PC-3 (cell line): ENCODE data around the gene PHLDB1. TPM values are rescaled to one million over a fixed set of nuclear protein-coding genes. Genes with fewer than 3 reads are reported as not detected.
A peak's percentile ranks its signal among the peaks of the same experiment; 100 is the strongest.

Experiments
- ATAC-seq: fragments of 200-7000 bp; cut with Tn5 transposase; 2 replicates; pipeline ENCODE4 v1.9.1; 2020; ENCODE audit warnings: mild to moderate bottlenecking, moderate library complexity
- BruUV-seq: library from RNA; stranded (reverse); fragments of 400-500 nt; replicated peaks from 2 replicates; lab custom pipeline; 2021; lab: Mats Ljungman, UMichigan
- CTCF ChIA-PET: fragments of 300-600 bp; sonication (Branson Sonifier 250); formaldehyde crosslinking; loops from one replicate; lab custom pipeline; 2022; ENCODE audit warnings: antibody characterized with exemption; lab: Charles Lee
- POLR2A ChIA-PET: fragments of 300-600 bp; sonication (Branson Sonifier 250); formaldehyde crosslinking; loops from one replicate; lab custom pipeline; 2022; ENCODE audit warnings: antibody characterized with exemption; ENCODE audit not compliant: unreplicated experiment; lab: Charles Lee
- DNase-seq: peaks from one replicate; pipeline ENCODE4 v3.0.0-alpha.2; 2015
- H2AFZ ChIP-seq: fragments of 300-600 bp; sonication (generic); 2 replicates; pipeline ENCODE4 v1.6.0; 2016; ENCODE audit warnings: antibody characterized with exemption, low read length
- H3F3A ChIP-seq: fragments of 300-600 bp; sonication (generic); one replicate; pipeline ENCODE4 v1.6.0; 2017; ENCODE audit warnings: antibody characterized with exemption, low read length, control low read depth, mild to moderate bottlenecking; ENCODE audit not compliant: unreplicated experiment
- H3K27ac ChIP-seq: fragments of 300-600 bp; sonication (generic); 2 replicates; pipeline ENCODE4 v1.5.1; 2016; ENCODE audit warnings: mild to moderate bottlenecking, low read length
- H3K27me3 ChIP-seq: fragments of 300-600 bp; sonication (generic); 2 replicates; pipeline ENCODE4 v1.6.1; 2016; ENCODE audit warnings: low read length, mixed read lengths
- H3K36me3 ChIP-seq: fragments of 300-600 bp; sonication (generic); 2 replicates; pipeline ENCODE4 v1.6.1; 2016; ENCODE audit warnings: low read depth, mixed run types, low read length, mixed read lengths
- H3K4me1 ChIP-seq: fragments of 300-600 bp; sonication (generic); 2 replicates; pipeline ENCODE4 v1.5.1; 2016; ENCODE audit warnings: low read length; ENCODE audit not compliant: insufficient read depth
- H3K4me2 ChIP-seq: fragments of 300-600 bp; sonication (generic); 2 replicates; pipeline ENCODE4 v1.6.0; 2016; ENCODE audit warnings: low read length
- H3K4me3 ChIP-seq: fragments of 300-600 bp; sonication (generic); 2 replicates; pipeline ENCODE4 v1.5.1; 2016; ENCODE audit warnings: mild to moderate bottlenecking, low read length, mixed read lengths
- H3K79me2 ChIP-seq: fragments of 300-600 bp; sonication (generic); 2 replicates; pipeline ENCODE4 v1.6.1; 2017; ENCODE audit warnings: low read length, mixed read lengths
- H3K9ac ChIP-seq: fragments of 300-600 bp; sonication (generic); 2 replicates; pipeline ENCODE4 v1.6.0; 2016; ENCODE audit warnings: mild to moderate bottlenecking, low read length
- H3K9me2 ChIP-seq: fragments of 300-600 bp; sonication (generic); replicated peaks from 2 replicates; pipeline ENCODE4 v1.6.1; 2016; ENCODE audit warnings: mixed run types, low read length, mixed read lengths
- H3K9me3 ChIP-seq: fragments of 300-600 bp; sonication (generic); 2 replicates; pipeline ENCODE4 v1.6.1; 2016; ENCODE audit warnings: low read length, mixed read lengths
- H4K20me1 ChIP-seq: fragments of 300-600 bp; sonication (generic); 2 replicates; pipeline ENCODE4 v1.6.1; 2016; ENCODE audit warnings: low read length, mixed read lengths
- EZH2 ChIP-seq: fragments of 300-600 bp; sonication (generic); IDR thresholded peaks from one replicate; pipeline ENCODE4 v1.6.1; 2017; ENCODE audit warnings: antibody characterized with exemption, mild to moderate bottlenecking, low read length; ENCODE audit not compliant: unreplicated experiment
- EZH2phosphoT487 ChIP-seq: fragments of 300-600 bp; sonication (generic); IDR thresholded peaks from 2 replicates; pipeline ENCODE4 v1.6.1; 2018; ENCODE audit warnings: mild to moderate bottlenecking, antibody characterized with exemption, low read length, borderline replicate concordance
- intact Hi-C: fragments of 100-400 bp; cut with micrococcal nuclease; formaldehyde crosslinking; loops from 2 replicates; pipeline ENCODE4 v1.9.0; 2023
- total RNA-seq: library from RNA; depleted of rRNA; stranded (reverse); fragments of >200 nt; gene quantifications from 2 replicates; pipeline ENCODE4 v1.2.3, GENCODE V29; 2014
- TF ChIP-seq, protein P1 (sequence below): fragments of 300-600 bp; sonication (generic); conservative IDR thresholded peaks from 2 replicates; pipeline ENCODE4 v1.5.1; 2017; ENCODE audit warnings: antibody characterized with exemption, low read depth, mild to moderate bottlenecking, low read length

PHLDB1 gene
- total RNA-seq, 1 experiment from 2014 or later: 36.1 TPM

DNA sequence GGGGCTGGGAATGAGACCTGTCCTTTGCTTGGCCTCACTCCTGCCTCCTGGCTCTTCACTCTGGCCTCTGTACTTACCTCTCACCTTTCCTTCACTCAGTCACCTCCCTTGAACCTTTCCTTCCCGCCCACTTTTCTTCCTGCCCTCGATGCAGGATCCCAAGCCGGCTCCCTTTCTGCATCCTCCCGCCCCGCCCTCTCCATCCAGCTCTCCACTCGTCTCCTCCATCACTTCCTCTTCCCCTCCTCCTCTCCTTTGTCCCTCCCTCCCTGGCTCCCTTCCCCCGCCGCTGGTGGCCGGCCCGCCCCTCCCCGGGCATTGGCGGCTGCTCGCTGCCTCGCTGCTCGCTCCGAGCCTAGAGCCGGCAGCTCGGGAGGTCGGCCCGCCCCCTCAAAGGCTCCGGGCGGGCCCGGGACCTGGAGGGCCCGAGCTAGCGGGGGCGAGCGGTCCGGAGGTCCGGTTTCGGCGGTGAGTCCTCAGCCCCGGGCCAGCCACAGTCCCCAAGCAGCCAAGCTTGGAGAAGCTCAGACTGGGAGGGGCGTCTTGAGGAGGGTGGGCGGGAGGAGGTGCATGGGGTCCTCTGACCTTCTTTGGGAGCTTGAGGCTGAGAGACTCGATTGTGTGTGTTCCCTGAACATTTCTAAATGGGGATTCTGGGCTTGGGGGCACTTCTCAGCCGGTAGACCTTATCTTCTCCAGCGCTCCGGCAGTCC is 13.8 kb downstream of the PHLDB1 start:
- Histone ChIP-seq H3K79me2 (peaks cover 13% of the 10 kb centered on the region), H3K4me1 (peaks cover 61% of the 10 kb centered on the region)

DNA sequence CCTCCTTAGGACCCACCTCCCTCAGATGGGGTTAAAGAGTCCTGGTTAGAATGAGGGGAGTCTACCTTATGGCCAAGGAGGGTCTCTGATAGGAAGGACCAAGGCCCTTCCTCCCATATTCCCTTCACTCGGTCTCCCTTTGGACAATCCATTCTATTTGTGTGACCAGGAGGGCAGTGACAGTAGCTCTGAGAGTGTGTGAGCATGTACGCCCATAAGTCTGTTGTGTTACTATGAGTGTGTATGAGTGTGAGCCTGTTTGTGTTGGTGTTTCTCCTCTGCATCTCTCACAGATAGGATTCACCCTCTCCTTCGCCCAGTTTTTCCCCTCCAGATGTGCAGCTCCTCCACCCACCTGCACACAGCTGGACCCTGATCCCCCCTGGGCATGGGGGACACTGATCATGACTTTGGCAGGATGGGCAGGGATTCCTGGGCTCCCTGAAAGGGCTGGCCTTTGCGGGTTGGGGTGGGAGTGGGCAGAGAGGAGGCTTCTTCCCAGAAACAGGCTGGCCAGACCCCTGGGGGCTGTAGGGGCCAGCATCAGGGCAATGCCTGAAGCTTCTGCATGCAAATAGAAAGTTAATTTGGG is 14.5 kb downstream of the PHLDB1 start:
- POLR2A ChIA-PET: no interaction called here
- intact Hi-C loops: no loop called here
- H2AFZ ChIP-seq: peak overlapping the region; percentile 77
- no peaks in the 10 kb centered on the region for H3K9me2 ChIP-seq
- CTCF ChIA-PET: interaction anchor here (0.7 to 1.0 kb wide), 2 partner anchors 13 to 27 kb away, joined by 3 to 20 read pairs; no protein-coding TSS in a partner anchor
- no peaks in the 10 kb centered on the region for H3F3A ChIP-seq
- ATAC-seq (no peak), DNase-seq (no peak)
- peak overlapping the region; percentile 89 for H3K4me2 ChIP-seq
- TF ChIP-seq, protein P1, sequence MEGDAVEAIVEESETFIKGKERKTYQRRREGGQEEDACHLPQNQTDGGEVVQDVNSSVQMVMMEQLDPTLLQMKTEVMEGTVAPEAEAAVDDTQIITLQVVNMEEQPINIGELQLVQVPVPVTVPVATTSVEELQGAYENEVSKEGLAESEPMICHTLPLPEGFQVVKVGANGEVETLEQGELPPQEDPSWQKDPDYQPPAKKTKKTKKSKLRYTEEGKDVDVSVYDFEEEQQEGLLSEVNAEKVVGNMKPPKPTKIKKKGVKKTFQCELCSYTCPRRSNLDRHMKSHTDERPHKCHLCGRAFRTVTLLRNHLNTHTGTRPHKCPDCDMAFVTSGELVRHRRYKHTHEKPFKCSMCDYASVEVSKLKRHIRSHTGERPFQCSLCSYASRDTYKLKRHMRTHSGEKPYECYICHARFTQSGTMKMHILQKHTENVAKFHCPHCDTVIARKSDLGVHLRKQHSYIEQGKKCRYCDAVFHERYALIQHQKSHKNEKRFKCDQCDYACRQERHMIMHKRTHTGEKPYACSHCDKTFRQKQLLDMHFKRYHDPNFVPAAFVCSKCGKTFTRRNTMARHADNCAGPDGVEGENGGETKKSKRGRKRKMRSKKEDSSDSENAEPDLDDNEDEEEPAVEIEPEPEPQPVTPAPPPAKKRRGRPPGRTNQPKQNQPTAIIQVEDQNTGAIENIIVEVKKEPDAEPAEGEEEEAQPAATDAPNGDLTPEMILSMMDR: no peak
- TF ChIP-seq EZH2phosphoT487 (no peak), EZH2 (no peak)
- H3K9ac ChIP-seq: peak overlapping the region; percentile 53
- peaks cover 13% of the 10 kb centered on the region for H3K79me2 ChIP-seq
- TSS peak; percentile 63 for BruUV-seq
- H3K9me3 ChIP-seq: no peaks in the 10 kb centered on the region
- H3K4me3 ChIP-seq: peak overlapping the region; percentile 75
- H4K20me1 ChIP-seq: no peaks in the 10 kb centered on the region
- no peaks in the 10 kb centered on the region for H3K27me3 ChIP-seq
- no peak overlapping the region for H3K27ac ChIP-seq
- peaks cover 61% of the 10 kb centered on the region for H3K4me1 ChIP-seq
- H3K36me3 ChIP-seq: no peaks in the 10 kb centered on the region; the same call in 1 of the 2 replicates

More for the DNA sequence above, 13.8 kb downstream of the PHLDB1 start:
- Histone ChIP-seq H4K20me1 (no peaks in the 10 kb centered on the region), H3K9me2 (no peaks in the 10 kb centered on the region), H3K27me3 (no peaks in the 10 kb centered on the region), H3K9me3 (no peaks in the 10 kb centered on the region), H3K27ac (peak overlapping the region; percentile 20; the same call in 1 of the 2 replicates), H3K9ac (peak overlapping the region; percentile 53), H3F3A (no peaks in the 10 kb centered on the region), H3K4me2 (peak overlapping the region; percentile 89), H2AFZ (peak overlapping the region; percentile 77), H3K4me3 (peak overlapping the region; percentile 75), H3K36me3 (no peaks in the 10 kb centered on the region; the same call in 1 of the 2 replicates)
- no TSS peak for BruUV-seq
- peak; percentile 60 for ATAC-seq
- CTCF ChIA-PET: interaction anchor here (0.6 to 0.7 kb wide), 2 partner anchors 14 to 26 kb away, joined by 9 to 20 read pairs; no protein-coding TSS in a partner anchor
- intact Hi-C loops: no loop called here
- POLR2A ChIA-PET: interaction anchor here (0.7 kb wide), 1 partner anchor 8 kb away, joined by 3 read pairs; no protein-coding TSS in a partner anchor
- peak; percentile 90 for DNase-seq
- no peak for TF ChIP-seq EZH2
- TF ChIP-seq, protein P1: no peak
- no peak for TF ChIP-seq EZH2phosphoT487
